Endothelial cell (in vitro differentiated cells): ENCODE results near the gene GPR37L1. TPM values are rescaled to one million over a fixed set of nuclear protein-coding genes. Genes with fewer than 3 reads are reported as not detected.

Experiments used
- DNase-seq: peaks from one replicate; pipeline ENCODE4 v3.0.0; 2021; ENCODE audit warnings: low spot score
- H3K27ac Mint-ChIP-seq: one replicate; pipeline ENCODE4 v1.8.0; 2021; ENCODE audit warnings: mixed read lengths, inconsistent platforms; ENCODE audit not compliant: unreplicated experiment
- H3K27me3 Mint-ChIP-seq: one replicate; pipeline ENCODE4 v1.8.0; 2021; ENCODE audit warnings: mild to moderate bottlenecking, moderate library complexity, mixed read lengths, inconsistent platforms; ENCODE audit not compliant: unreplicated experiment
- H3K36me3 Mint-ChIP-seq: one replicate; pipeline ENCODE4 v1.8.0; 2021; ENCODE audit warnings: mild to moderate bottlenecking, low read depth, mixed read lengths, inconsistent platforms; ENCODE audit not compliant: unreplicated experiment
- H3K4me1 Mint-ChIP-seq: one replicate; pipeline ENCODE4 v1.8.0; 2021; ENCODE audit warnings: mild to moderate bottlenecking, mixed read lengths, inconsistent platforms; ENCODE audit not compliant: unreplicated experiment
- H3K4me3 Mint-ChIP-seq: one replicate; pipeline ENCODE4 v1.8.0; 2021; ENCODE audit warnings: mild to moderate bottlenecking, mixed read lengths, inconsistent platforms; ENCODE audit not compliant: unreplicated experiment
- H3K9me3 Mint-ChIP-seq: one replicate; pipeline ENCODE4 v1.8.0; 2021; ENCODE audit warnings: mixed read lengths, inconsistent platforms; ENCODE audit not compliant: unreplicated experiment
- total RNA-seq: library from RNA; stranded (reverse); fragmentation: NEBNext Ultra II Directional; extraction: Animal tissue kit (Norgen Biotek cat#: 25700); gene quantifications from one replicate; pipeline ENCODE4 v1.2.1, GENCODE V29; 2021; ENCODE audit not compliant: unreplicated experiment
- TF ChIP-seq, protein P1 (sequence below): fragments of 200-600 bp; sonication (generic); IDR thresholded peaks from one replicate; pipeline ENCODE4 v1.5.0; 2021; ENCODE audit warnings: antibody characterized with exemption; ENCODE audit not compliant: unreplicated experiment

Gene GPR37L1
- total RNA-seq, 1 donor from 2014 or later: not detected

DNA sequence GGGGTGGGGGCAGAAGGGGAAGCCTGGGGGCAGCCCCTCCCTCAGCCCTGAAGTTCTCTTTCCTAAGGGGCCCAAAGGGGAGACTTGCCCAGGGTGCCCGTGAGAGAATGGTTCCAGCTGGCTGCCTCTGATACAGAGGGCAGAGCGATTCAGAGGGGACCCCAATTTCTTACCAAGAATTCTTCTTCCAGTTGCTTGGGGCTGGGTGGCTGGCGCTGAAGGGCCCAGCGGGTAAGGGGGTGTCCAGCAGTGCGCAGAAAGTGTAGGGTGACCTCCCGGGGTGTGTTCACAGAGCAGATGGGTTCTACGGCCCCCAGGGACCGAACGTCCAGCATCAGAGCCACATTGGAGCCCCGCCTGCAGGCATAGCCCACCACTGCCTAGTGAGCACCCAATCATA is 35.2 kb downstream of the GPR37L1 start:
- Mint-ChIP-seq H3K27ac (no peak overlapping the region), H3K4me3 (no peak overlapping the region), H3K4me1 (peaks cover 28% of the 10 kb centered on the region), H3K27me3 (peaks cover 5% of the 10 kb centered on the region), H3K36me3 (no peaks in the 10 kb centered on the region), H3K9me3 (no peaks in the 10 kb centered on the region)
- no peak for DNase-seq
- TF ChIP-seq, protein P1, sequence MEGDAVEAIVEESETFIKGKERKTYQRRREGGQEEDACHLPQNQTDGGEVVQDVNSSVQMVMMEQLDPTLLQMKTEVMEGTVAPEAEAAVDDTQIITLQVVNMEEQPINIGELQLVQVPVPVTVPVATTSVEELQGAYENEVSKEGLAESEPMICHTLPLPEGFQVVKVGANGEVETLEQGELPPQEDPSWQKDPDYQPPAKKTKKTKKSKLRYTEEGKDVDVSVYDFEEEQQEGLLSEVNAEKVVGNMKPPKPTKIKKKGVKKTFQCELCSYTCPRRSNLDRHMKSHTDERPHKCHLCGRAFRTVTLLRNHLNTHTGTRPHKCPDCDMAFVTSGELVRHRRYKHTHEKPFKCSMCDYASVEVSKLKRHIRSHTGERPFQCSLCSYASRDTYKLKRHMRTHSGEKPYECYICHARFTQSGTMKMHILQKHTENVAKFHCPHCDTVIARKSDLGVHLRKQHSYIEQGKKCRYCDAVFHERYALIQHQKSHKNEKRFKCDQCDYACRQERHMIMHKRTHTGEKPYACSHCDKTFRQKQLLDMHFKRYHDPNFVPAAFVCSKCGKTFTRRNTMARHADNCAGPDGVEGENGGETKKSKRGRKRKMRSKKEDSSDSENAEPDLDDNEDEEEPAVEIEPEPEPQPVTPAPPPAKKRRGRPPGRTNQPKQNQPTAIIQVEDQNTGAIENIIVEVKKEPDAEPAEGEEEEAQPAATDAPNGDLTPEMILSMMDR: no peak

DNA sequence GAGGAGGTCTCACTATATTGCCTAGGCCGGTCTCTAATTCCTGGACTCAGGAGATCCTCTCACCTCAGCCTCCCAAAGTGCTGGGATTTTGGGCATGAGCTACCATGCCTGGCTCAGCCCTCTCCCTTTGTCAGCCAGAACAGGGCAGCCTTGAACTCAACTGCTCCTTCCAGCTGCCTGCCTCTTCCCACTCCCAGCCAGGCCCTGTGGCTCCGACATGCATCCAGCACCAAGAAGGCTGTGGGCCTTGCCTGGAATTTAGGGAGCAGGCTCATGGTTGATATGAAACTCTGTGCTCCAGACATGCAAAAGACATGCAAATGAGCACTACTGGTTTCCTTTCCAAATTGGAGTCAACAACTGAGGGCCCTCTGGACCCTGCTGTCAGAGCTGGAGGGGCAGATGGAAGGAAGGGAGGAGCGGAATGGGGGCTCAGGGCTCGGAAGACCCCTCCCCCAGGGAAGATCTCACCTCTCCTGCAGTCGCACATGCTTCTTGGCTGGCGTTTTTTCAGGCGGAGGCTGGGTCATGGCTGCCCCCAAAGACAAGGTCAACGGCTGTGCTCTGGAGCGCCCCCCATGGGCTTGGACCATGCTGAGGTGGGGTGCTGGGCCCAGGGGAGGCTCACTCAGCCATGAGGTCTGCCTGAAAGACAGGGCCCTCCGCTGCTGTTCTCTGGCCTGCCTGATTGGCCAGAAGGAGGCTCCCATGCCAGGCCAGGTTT is 36.3 kb downstream of the GPR37L1 start:
- H3K36me3 Mint-ChIP-seq: no peaks in the 10 kb centered on the region
- H3K27me3 Mint-ChIP-seq: peaks cover 5% of the 10 kb centered on the region
- no peak overlapping the region for H3K27ac Mint-ChIP-seq
- H3K9me3 Mint-ChIP-seq: no peaks in the 10 kb centered on the region
- no peak overlapping the region for H3K4me3 Mint-ChIP-seq
- TF ChIP-seq, protein P1: no peak
- peaks cover 28% of the 10 kb centered on the region for H3K4me1 Mint-ChIP-seq
- DNase-seq: no peak

DNA sequence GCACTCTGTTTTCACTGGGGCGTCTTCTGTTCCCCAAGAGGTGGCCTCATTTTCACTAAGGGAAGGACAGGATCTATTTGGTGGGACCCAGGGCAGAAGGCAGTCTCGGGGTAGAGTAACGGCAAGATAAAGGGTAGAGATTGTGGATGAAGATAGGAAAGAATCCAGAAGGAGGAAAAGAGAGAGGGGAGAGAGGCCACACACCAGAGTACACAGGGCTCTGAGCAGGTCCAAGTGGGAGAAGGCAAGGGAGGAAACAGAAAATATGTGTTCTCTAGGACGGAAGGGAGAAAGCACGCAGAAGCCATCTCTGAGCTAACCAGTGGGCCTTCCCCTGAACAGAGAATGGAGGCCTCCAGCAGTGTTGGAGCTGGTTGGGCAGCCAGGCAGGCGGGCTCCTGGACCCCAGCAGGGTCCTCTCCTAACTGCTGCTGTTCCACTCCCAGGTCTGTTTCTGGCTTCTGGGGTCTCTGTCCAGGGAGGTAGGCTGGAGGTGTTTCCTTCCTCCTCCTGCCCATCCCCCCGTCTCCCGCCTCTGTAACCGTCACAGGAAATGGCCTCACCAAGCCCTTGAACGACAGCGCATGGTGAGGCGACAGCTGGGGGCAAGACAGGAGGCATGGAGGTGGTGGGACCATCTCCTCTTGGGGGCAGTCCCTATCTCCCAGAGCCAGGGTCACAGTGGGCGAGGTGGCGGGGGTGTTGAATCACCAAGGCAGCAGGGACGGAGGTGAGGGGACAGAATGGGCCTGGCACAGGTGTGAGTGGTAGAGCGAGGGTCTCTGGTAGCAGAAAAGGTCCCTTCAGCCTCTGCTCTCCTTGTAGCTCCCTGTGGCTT is 37.0 kb downstream of the GPR37L1 start:
- TF ChIP-seq, protein P1: no peak
- Mint-ChIP-seq H3K27me3 (peaks cover 5% of the 10 kb centered on the region), H3K27ac (no peak overlapping the region), H3K4me1 (peaks cover 24% of the 10 kb centered on the region), H3K9me3 (no peaks in the 10 kb centered on the region), H3K4me3 (no peak overlapping the region), H3K36me3 (no peaks in the 10 kb centered on the region)
- DNase-seq: no peak

DNA sequence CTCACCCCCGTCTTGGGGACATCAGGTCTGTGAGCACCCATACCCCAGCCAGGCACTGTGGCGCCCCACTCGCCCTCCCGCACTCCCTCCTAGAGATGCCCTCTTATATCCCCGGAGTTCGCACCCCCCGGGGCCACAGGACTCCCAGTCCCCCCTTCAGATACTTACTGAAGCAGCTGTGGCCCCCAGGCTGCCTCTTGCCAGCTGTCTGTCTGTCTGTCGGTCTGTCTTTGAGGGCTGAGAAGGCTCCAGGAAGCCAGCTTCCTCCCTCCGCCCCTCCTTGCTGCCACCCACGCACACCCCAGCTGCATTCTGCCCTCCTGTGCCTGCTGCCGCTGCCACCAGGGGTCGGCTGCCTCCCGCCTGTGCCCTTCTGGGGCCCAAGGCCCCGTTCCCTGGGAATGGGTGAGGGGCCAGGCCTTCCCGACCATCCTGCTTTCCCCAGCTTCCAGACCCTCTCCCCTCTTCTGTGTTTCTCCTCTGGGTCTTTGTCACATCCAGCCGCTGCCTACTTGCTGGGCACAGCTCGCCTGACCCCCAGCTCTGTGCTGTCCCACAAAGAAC is 37.7 kb downstream of the GPR37L1 start, which contains the start of gene PTPN7:
Gene PTPN7, minus strand, starts transcription at position 226 of the 564 bp plus-strand sequence. CDS start 1,200 bp downstream, outside the sequence.
- no peaks in the 10 kb centered on the region for H3K9me3 Mint-ChIP-seq
- no peak within 1 kb of the TSS for H3K4me3 Mint-ChIP-seq
- H3K4me1 Mint-ChIP-seq: peaks cover 21% of the 10 kb centered on the region
- no peak within 1 kb of the TSS for H3K27ac Mint-ChIP-seq
- no peak for DNase-seq
- peaks cover 7% of the 10 kb centered on the region for H3K27me3 Mint-ChIP-seq
- TF ChIP-seq, protein P1: no peak
- H3K36me3 Mint-ChIP-seq: no peaks in the 10 kb centered on the region
